IMR-90 (cell line): ENCODE measurements around the gene NTM. TPM values are rescaled to one million over a fixed set of nuclear protein-coding genes. Genes with fewer than 3 reads are reported as not detected.

Experiments
- ATAC-seq: fragments of 200-7000 bp; cut with Tn5 transposase; 2 replicates; pipeline ENCODE4 v1.9.1; 2020; ENCODE audit warnings: low read depth, mild to moderate bottlenecking, moderate library complexity
- BruUV-seq: library from RNA; stranded (reverse); fragments of 400-500 nt; replicated peaks from 2 replicates; lab custom pipeline; 2021; lab: Mats Ljungman, UMichigan
- CTCF ChIA-PET: fragments of 300-600 bp; formaldehyde crosslinking; extraction: SDS; loops from one replicate; lab custom pipeline; 2021; ENCODE audit warnings: antibody characterized with exemption; lab: Yijun Ruan, JAX
- POLR2A ChIA-PET: fragments of 300-600 bp; sonication (Branson Sonifier 250); formaldehyde crosslinking; loops from one replicate; lab custom pipeline; 2022; ENCODE audit warnings: antibody characterized with exemption; ENCODE audit not compliant: unreplicated experiment; lab: Charles Lee
- DNase-seq: peaks from one replicate; pipeline ENCODE4 v3.0.0; 2013
- H2AFZ ChIP-seq: replicated peaks from 2 replicates; pipeline ENCODE3; 2013; ENCODE audit warnings: low read length, mild to moderate bottlenecking; ENCODE audit not compliant: poor library complexity
- H2AK5ac ChIP-seq: 2 replicates; pipeline ENCODE4 v1.6.1; 2013; ENCODE audit warnings: low read depth, low read length, inconsistent platforms
- H2AK9ac ChIP-seq: replicated peaks from 2 replicates; pipeline ENCODE3; 2013; ENCODE audit warnings: mild to moderate bottlenecking, low read depth, low read length, moderate library complexity; ENCODE audit not compliant: poor library complexity
- H2BK120ac ChIP-seq: 2 replicates; pipeline ENCODE4 v1.6.1; 2013; ENCODE audit warnings: low read depth, low read length, inconsistent platforms
- H2BK15ac ChIP-seq: 3 replicates; pipeline ENCODE4 v1.6.1; 2013; ENCODE audit warnings: low read depth, low read length, inconsistent platforms
- H2BK20ac ChIP-seq: 2 replicates; pipeline ENCODE4 v1.6.1; 2013; ENCODE audit warnings: low read depth, mild to moderate bottlenecking, inconsistent platforms, low read length, moderate library complexity
- H2BK5ac ChIP-seq: 2 replicates; pipeline ENCODE4 v1.6.1; 2013; ENCODE audit warnings: mild to moderate bottlenecking, low read depth, low read length, inconsistent platforms; ENCODE audit not compliant: poor library complexity, severe bottlenecking
- H3K14ac ChIP-seq: replicated peaks from 2 replicates; pipeline ENCODE4 v1.6.1; 2013; ENCODE audit warnings: low read depth, low read length, inconsistent platforms
- H3K18ac ChIP-seq: 2 replicates; pipeline ENCODE4 v1.6.1; 2013; ENCODE audit warnings: low read depth, low read length, control low read depth
- H3K23ac ChIP-seq: 2 replicates; pipeline ENCODE4 v1.6.1; 2013; ENCODE audit warnings: low read depth, low read length, inconsistent platforms
- H3K27ac ChIP-seq: 2 replicates; pipeline ENCODE4 v1.5.1; 2013; ENCODE audit warnings: mild to moderate bottlenecking, control low read depth, low read length; ENCODE audit not compliant: insufficient read depth
- H3K27me3 ChIP-seq: 2 replicates; pipeline ENCODE4 v1.6.1; 2013; ENCODE audit warnings: low read length; ENCODE audit not compliant: control insufficient read depth, insufficient read depth
- H3K36me3 ChIP-seq: 2 replicates; pipeline ENCODE4 v1.6.1; 2013; ENCODE audit warnings: low read length, mixed read lengths; ENCODE audit not compliant: control insufficient read depth, insufficient read depth
- H3K4ac ChIP-seq: 2 replicates; pipeline ENCODE4 v1.6.1; 2013; ENCODE audit warnings: low read depth, low read length, inconsistent platforms
- H3K4me1 ChIP-seq: 2 replicates; pipeline ENCODE4 v1.6.1; 2013; ENCODE audit warnings: low read length, mixed read lengths; ENCODE audit not compliant: control insufficient read depth, insufficient read depth
- H3K4me2 ChIP-seq: 2 replicates; pipeline ENCODE4 v1.6.1; 2013; ENCODE audit warnings: low read depth, mild to moderate bottlenecking, control low read depth, low read length, moderate library complexity
- H3K4me3 ChIP-seq: 2 replicates; pipeline ENCODE4 v1.5.1; 2013; ENCODE audit warnings: low read depth, mild to moderate bottlenecking, control low read depth, low read length, moderate library complexity; ENCODE audit not compliant: insufficient read depth
- H3K56ac ChIP-seq: 2 replicates; pipeline ENCODE4 v1.6.1; 2013; ENCODE audit warnings: low read length, inconsistent platforms; ENCODE audit not compliant: insufficient read depth; ENCODE audit errors: extremely low read depth
- H3K79me1 ChIP-seq, 2 experiments: 2 replicates each; pipeline ENCODE4 v1.6.1; 2013; ENCODE audit warnings: low read length in 2 of 2, inconsistent platforms in 1 of 2, low read depth in 1 of 2
- H3K9ac ChIP-seq: 2 replicates; pipeline ENCODE4 v1.6.1; 2013; ENCODE audit warnings: low read depth, low read length, control low read depth
- H3K9me1 ChIP-seq: 2 replicates; pipeline ENCODE4 v1.6.1; 2013; ENCODE audit warnings: low read length, inconsistent platforms; ENCODE audit not compliant: insufficient read depth
- H3K9me3 ChIP-seq: 2 replicates; pipeline ENCODE4 v1.6.1; 2013; ENCODE audit warnings: low read length; ENCODE audit not compliant: control insufficient read depth, insufficient read depth
- H4K20me1 ChIP-seq: 2 replicates; pipeline ENCODE4 v1.6.1; 2013; ENCODE audit warnings: low read length, inconsistent platforms; ENCODE audit not compliant: insufficient read depth
- H4K5ac ChIP-seq: 2 replicates; pipeline ENCODE4 v1.6.1; 2013; ENCODE audit warnings: mild to moderate bottlenecking, low read depth, low read length, control low read depth
- H4K8ac ChIP-seq, 2 experiments: 2 replicates each; pipeline ENCODE4 v1.6.1; 2013; ENCODE audit warnings: low read depth in 2 of 2, low read length in 2 of 2, control low read depth in 1 of 2, inconsistent platforms in 1 of 2
- H4K91ac ChIP-seq: 2 replicates; pipeline ENCODE4 v1.6.1; 2013; ENCODE audit warnings: low read depth, low read length, inconsistent platforms; ENCODE audit not compliant: insufficient read depth
- BHLHE40 ChIP-seq: fragments of 150-350 bp; IDR thresholded peaks from 2 replicates; pipeline ENCODE4 v1.6.1; 2016; ENCODE audit warnings: mild to moderate bottlenecking, low read depth, low read length
- CEBPB ChIP-seq: IDR thresholded peaks from 2 replicates; pipeline ENCODE4 v1.6.1; 2012; ENCODE audit warnings: low read depth, low read length, improper control_type of control experiment
- CHD1 ChIP-seq: IDR thresholded peaks from 2 replicates; pipeline ENCODE4 v1.6.1; 2012; ENCODE audit warnings: low read depth, low read length, improper control_type of control experiment
- CTCF ChIP-seq: conservative IDR thresholded peaks from 2 replicates; pipeline ENCODE4 v1.5.1; 2012; ENCODE audit warnings: mild to moderate bottlenecking, low read depth, low read length, improper control_type of control experiment
- ELK1 ChIP-seq: fragments of 150-350 bp; IDR thresholded peaks from 2 replicates; pipeline ENCODE4 v1.6.1; 2016; ENCODE audit warnings: low read depth, mild to moderate bottlenecking, low read length, moderate library complexity, borderline replicate concordance
- FOS ChIP-seq: fragments of 150-350 bp; IDR thresholded peaks from 2 replicates; pipeline ENCODE4 v1.6.1; 2016; ENCODE audit warnings: low read depth, low read length
- MAFK ChIP-seq: IDR thresholded peaks from 2 replicates; pipeline ENCODE4 v1.6.1; 2012; ENCODE audit warnings: low read depth, low read length, improper control_type of control experiment
- MAZ ChIP-seq: IDR thresholded peaks from 2 replicates; pipeline ENCODE4 v1.6.1; 2012; ENCODE audit warnings: low read depth, mild to moderate bottlenecking, low read length, improper control_type of control experiment, moderate library complexity, borderline replicate concordance
- POLR2A ChIP-seq: IDR thresholded peaks from 2 replicates; pipeline ENCODE4 v1.6.1; 2012; ENCODE audit warnings: mild to moderate bottlenecking, low read depth, low read length
- RAD21 ChIP-seq: IDR thresholded peaks from 2 replicates; pipeline ENCODE4 v1.6.1; 2012; ENCODE audit warnings: low read length, improper control_type of control experiment
- RCOR1 ChIP-seq: IDR thresholded peaks from 2 replicates; pipeline ENCODE4 v1.6.1; 2012; ENCODE audit warnings: mild to moderate bottlenecking, low read length, improper control_type of control experiment; ENCODE audit not compliant: insufficient replicate concordance
- RFX5 ChIP-seq: IDR thresholded peaks from 2 replicates; pipeline ENCODE4 v1.8.0; 2012; ENCODE audit warnings: low read depth, mild to moderate bottlenecking, low read length, moderate library complexity
- WGBS, 2 experiments: methylation state at CpG; one replicate each; pipeline versions ENCODE4 v1.1.5 to v1.1.7; 2013; ENCODE audit warnings: missing lambda C conversion rate in 2 of 2; ENCODE audit not compliant: insufficient read length in 1 of 2; ENCODE audit errors: extremely low coverage in 2 of 2; 5-methylcytosine and 5-hydroxymethylcytosine counted together
- dilution Hi-C: fragments of 300-500 bp; cut with HindIII; formaldehyde crosslinking; loops from one replicate; pipeline ENCODE4 v1.14.3; 2018; ENCODE audit warnings: low sequenced_read_pairs; ENCODE audit not compliant: unreplicated experiment
- in situ Hi-C: fragments of 300-500 bp; cut with MboI; formaldehyde crosslinking; loops from 3 replicates; pipeline ENCODE4 v1.14.3; 2019; ENCODE audit warnings: low sequenced_read_pairs, inconsistent platforms, mixed read lengths
- intact Hi-C: fragments of 100-400 bp; cut with micrococcal nuclease; formaldehyde crosslinking; loops from 2 replicates; pipeline ENCODE4 v1.10.0; 2022
- polyA plus RNA-seq, 3 experiments: library from polyadenylated mRNA; depleted of rRNA; stranded (reverse); fragments of >200 nt; gene quantifications; 2 replicates each; pipeline ENCODE4 v1.2.3, GENCODE V29; 2012; ENCODE audit warnings: low replicate concordance in 1 of 3
- total RNA-seq: library from RNA; depleted of rRNA; stranded (reverse); fragments of >200 nt; gene quantifications from 2 replicates; pipeline ENCODE4 v1.2.3, GENCODE V29; 2012

NTM gene
- total and polyA plus RNA-seq, 2 of the 4 experiments (the other 2 are of a cell fraction) = 19.5 to 25.5 TPM

GRCh38 chr11:131597890-131598289 lies 227.5 kb downstream of the NTM start:
- H3K27ac ChIP-seq = no peak overlapping the region
- no TSS peak for BruUV-seq

More at GRCh38 chr11:131597890-131598289, 227.5 kb downstream of the NTM start:
- H3K9me3 ChIP-seq = no peaks in the 10 kb centered on the region
- no peak overlapping the region for H3K18ac ChIP-seq
- TF ChIP-seq MAZ (no peak), RFX5 (no peak), CEBPB (no peak), BHLHE40 (no peak), RAD21 (no peak), ELK1 (no peak), FOS (no peak), POLR2A (no peak), MAFK (no peak), RCOR1 (no peak), CTCF (no peak), CHD1 (no peak)
- CTCF ChIA-PET = no interaction called here
- DNase-seq = no peak
- POLR2A ChIA-PET = no interaction called here
- no peak overlapping the region for H2AFZ ChIP-seq
- no peak overlapping the region for H3K4me3 ChIP-seq
- H3K56ac ChIP-seq = no peak overlapping the region
- in situ Hi-C loops = no loop called here
- no CpG with 5 or more reads among the region's 2 CpGs for WGBS, 2 experiments
- no peaks in the 10 kb centered on the region for H3K9me1 ChIP-seq
- no peak overlapping the region for H4K5ac ChIP-seq
- H2BK120ac ChIP-seq = no peak overlapping the region
- H3K4ac ChIP-seq = no peak overlapping the region
- H3K23ac ChIP-seq = no peak overlapping the region
- H2BK5ac ChIP-seq = no peak overlapping the region
- H2BK20ac ChIP-seq = no peak overlapping the region
- H3K79me1 ChIP-seq = no peaks in the 10 kb centered on the region
- no peak overlapping the region for H3K9ac ChIP-seq
- no peak overlapping the region for H3K14ac ChIP-seq
- no peak overlapping the region for H3K4me2 ChIP-seq
- no peak overlapping the region for H4K8ac ChIP-seq
- H2BK15ac ChIP-seq = no peak overlapping the region
- no peak overlapping the region for H4K91ac ChIP-seq
- no peak overlapping the region for H2AK5ac ChIP-seq
- no peak for ATAC-seq
- no peaks in the 10 kb centered on the region for H4K20me1 ChIP-seq
- H3K36me3 ChIP-seq = no peaks in the 10 kb centered on the region
- dilution Hi-C loops = no loop called here
- no peak overlapping the region for H2AK9ac ChIP-seq
- intact Hi-C loops = no loop called here
- H3K4me1 ChIP-seq = no peaks in the 10 kb centered on the region
- peaks cover 3% of the 10 kb centered on the region for H3K27me3 ChIP-seq
